ENCODE data around the gene AUTS2.

GRCh38 chr7:69836702-69837101, 238.4 kb downstream of the AUTS2 start:
- TF ChIP-seq CTCF (conservative IDR thresholded peaks at IDR 0.05; ENCODE audit: low read length) (no peak), EZH2phosphoT487 (IDR thresholded peaks at IDR 0.05; ENCODE audit: borderline replicate concordance) (no peak)
